Activated effector memory CD4-positive, alpha-beta T cell treated with Interleukin-2 at 50 U/mL for 16 hours (primary cell): ENCODE results near the gene PRRT1B.

Experiments used
- DNase-seq: peaks from one replicate; pipeline ENCODE4 v3.0.0-alpha.2; 2020

Gene PRRT1B

DNA sequence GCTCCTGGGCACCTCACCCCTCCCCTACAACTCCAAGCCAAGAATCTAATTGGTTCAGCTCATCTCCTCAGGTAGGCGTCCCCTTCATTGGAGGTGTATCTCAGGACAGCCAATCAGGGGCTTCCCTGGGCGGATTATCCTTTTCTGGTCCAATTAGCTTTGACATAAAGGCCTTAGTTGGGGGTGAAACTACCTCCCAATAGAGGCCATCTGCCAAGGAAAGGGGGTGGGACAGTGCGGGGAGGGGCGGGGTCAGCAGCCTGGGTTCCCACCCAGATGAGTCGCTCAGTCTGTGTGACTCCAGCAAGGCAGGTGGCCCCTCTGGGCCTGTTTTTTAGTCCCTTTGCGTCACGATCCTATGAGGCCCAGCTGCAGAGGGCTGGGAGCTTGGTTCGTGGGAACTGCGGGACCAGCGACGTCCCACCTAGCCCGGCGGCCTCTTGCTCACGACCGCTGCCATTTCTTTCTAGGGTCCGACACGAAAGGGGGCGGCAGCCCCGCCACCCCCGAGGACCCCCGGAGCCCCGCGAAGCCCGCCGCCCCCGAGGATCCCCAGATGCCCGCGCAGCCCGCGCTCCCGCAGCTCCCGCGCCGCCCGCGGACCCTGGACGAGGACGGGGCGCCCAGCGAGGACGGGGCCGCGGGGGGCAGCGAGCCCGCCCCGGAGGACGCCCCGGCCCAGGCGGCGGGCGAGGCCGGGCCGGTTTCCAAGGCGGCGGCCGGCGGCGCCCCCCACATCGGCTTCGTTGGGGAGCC lies 8.9 kb downstream of the PRRT1B start:
- DNase-seq: no peak

DNA sequence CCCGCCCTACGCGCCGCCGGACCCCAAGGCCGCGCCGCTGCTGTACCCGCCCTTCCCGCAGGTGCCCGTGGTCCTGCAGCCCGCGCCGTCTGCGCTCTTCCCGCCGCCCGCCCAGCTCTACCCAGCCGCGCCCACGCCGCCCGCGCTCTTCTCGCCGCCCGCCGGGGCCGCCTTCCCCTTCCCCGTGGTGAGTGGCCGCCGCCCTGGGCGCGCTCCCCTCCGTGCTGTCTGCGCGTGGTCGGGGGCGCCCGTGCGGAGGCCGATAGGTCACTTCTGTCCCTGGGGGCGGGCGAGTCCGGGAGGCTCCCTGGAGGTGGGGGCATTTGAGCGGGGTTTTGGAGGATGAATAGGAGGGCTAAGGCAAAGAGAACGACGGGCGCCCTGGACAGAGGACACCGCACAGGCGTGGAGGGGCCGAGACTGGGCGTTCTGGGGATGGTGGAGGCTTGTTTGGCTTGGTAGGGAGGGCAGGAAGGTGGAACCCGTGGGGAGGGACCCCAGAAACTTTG lies 9.6 kb downstream of the PRRT1B start:
- DNase-seq: no peak

DNA sequence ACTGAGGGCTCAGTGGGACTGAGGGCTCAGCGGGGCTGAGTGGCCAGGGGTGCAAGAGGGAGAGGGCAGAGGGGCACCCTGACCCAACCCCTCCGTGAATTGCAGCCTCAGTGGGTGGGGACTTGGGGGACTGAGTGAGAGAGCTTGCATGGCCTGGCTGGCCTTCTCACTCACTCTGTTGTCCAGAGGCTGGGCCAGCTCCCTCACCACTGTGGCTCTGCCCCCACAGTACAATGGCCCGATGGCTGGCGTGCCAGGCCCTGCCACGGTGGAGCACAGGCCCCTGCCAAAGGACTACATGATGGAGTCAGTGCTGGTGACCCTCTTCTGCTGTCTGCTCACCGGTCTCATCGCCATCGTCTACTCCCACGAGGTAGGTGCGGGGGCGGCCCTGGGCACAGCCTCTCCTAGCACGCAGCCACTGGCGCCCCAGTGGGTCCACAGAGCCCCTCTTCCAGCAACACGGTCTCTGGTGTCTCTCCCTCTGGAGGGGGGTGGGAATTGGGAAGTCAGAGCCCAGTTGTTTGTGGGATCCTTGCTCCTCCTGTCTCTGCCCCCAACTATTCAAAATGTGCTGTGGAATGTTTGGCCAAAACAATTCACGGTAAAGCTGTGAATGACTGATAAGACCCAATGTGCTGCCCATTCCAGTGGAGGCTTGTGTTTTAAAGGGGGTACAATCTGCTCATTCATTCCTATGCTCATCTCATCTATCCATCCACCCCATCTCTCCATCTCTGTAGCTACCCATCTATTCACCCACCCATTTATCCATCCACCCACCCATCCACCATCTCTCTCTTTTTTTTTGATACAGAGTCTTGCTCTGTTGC lies 10.7 kb downstream of the PRRT1B start:
- DNase-seq: no peak

DNA sequence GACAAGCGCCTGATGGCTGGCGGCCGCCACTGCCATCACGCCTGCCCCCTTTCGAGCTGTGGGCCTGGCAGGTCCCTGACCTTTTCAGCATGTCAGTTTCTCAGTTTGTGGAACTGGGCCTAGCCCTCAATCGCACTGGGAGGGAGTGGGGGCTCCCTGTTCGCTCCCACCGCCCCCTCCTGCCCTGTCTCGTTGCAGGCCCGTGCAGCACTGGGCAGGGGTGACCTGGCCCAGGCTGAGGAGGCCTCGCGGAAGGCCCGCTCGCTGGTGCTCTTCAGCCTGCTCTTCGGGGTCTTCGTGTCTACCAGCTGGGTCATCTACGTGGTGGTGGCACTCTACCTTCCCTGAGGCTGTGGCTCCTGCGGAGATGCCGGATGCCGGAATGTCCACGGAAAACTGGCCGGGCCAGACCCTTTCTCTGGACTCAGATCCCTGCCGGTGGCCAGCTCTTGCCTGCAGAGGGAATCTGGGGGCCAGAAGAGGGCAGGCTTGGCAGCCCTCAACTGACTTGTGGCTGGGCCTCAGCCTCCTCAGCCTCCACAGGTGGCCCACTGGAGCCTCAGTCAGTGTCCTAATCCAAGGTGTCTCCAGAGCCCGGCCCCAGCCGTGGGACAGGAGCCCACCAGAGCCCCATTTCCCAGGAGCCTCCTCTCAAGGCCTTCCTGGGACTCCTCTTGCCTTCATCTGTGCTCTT lies 12.7 kb downstream of the PRRT1B start:
- DNase-seq: no peak

DNA sequence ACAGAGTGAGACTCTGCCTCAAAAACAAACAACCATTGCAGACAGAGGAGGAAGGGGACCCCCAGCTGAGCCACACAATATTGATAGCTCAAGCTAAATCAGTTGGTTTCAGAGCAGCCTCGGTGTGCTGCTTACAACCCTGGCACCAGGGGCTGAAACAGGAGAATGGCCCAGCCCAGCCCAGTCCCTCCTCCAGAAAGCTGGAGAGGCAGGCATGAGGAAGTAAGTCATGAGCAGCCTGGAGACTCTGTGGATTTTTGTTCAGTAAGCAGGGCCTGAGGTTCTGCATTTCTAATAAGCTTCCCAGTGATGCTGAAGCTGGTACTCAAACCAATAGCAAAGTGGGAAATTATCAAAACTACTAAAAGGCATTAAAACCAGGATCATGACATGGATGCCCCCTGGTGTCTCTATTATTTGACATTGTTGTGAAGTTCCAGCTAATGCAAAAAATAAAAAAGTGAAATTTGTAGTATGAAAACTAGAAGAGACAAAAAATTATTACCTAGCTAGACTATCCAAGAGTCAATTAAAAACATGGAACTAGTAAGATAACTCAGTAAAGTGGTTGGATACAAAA lies 14.2 kb downstream of the PRRT1B start:
- DNase-seq: no peak

DNA sequence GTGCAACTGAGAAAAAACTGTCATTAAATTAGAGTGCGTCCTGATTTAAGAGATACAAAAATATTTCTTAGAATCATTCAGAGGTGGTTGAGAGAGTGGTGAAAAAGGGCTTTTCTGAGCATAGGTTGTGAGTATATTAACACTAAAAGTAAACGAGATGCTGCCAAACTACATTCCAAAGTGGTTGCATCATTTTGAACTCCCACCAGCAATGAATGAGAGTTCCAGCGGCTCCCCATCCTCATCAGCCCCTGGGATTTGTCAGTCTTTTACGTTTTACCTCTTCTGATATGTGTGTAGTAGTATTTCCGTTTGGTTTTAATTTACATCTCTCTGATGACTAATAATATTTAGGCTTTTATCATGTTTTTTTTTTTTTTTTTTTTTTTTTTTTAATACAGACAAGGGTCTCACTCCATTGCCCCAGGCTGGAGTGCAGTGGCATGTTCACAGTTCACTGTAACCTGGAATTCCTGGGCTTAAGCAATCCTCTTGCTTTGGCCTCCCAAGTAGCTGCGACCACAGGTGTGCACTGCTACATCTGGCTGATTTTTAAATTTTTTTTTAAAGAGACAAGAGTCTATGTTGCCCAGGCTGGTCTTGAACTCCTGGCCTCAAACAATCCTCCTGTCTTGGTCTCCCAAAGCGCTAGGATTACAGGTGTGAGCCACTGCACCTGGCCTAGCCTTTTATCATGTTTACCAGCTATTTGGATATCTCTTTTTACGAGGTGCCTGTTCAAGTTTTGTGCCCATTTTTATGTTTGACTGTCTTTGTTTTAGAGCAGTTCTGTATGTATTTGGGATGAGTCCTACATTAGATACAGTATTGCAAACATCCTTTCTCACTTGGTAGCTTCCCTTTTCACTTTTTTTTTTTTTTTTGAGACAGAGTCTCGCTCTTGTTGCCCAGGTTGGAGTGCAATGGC lies 17.0 kb downstream of the PRRT1B start:
- DNase-seq: no peak

DNA sequence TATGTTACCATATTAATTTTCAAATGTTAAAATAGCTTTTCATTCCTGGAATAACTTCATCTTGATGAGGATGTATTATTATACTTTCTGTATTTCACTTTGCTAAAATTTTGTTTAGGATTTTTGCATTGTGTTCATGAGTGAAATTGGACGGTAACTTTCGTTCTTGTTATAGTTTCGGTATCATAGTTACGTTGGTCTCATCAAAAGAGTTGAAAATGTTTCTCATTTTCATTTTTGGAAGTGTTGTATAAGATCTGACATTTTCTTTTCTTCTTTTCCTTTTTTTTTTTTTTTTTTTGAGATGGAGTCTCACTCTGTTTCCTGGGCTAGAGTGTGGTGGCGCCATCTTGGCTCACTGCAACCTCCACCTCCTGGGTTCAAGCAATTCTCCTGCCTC lies 20.0 kb downstream of the PRRT1B start:
- DNase-seq: no peak

DNA sequence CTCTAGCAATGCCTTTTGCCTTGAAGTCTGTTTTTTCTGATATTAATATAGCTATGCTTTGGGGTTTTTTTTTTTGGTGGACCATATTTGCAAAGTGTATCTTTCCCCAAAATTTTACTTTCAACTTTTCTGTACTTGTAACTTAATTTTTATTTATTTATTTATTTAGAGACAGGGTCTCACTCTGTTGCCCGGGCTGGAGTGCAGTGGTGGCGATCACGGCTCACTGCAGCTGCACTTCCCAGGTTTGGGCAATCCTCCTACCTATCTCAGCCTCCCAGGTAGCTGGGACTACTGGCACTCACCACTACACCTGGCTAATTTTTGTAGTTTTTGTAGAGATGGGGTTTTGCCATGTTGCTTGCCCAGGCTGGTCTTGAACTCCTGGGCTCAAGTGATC lies 20.8 kb downstream of the PRRT1B start:
- DNase-seq: no peak

DNA sequence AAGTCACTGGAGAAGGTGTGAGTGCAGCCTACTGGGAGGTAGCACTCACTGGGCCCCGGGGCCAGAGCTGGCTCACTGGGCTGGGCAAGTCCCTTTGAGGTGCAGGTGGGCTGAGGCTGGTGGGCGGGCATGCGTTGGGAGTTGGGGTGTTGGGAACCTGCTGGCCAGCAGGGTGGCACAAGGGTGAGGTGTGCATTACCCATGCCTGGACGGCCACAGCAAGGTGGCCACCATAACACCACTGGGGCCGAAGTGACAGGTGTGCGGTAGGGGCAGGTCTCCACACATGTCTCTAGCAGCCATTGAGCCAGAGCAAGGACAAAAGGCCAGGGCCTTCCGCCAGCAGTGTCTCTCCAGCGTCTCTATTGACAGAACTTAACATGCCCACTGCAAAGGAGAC lies 22.6 kb downstream of the PRRT1B start:
- no peak for DNase-seq

DNA sequence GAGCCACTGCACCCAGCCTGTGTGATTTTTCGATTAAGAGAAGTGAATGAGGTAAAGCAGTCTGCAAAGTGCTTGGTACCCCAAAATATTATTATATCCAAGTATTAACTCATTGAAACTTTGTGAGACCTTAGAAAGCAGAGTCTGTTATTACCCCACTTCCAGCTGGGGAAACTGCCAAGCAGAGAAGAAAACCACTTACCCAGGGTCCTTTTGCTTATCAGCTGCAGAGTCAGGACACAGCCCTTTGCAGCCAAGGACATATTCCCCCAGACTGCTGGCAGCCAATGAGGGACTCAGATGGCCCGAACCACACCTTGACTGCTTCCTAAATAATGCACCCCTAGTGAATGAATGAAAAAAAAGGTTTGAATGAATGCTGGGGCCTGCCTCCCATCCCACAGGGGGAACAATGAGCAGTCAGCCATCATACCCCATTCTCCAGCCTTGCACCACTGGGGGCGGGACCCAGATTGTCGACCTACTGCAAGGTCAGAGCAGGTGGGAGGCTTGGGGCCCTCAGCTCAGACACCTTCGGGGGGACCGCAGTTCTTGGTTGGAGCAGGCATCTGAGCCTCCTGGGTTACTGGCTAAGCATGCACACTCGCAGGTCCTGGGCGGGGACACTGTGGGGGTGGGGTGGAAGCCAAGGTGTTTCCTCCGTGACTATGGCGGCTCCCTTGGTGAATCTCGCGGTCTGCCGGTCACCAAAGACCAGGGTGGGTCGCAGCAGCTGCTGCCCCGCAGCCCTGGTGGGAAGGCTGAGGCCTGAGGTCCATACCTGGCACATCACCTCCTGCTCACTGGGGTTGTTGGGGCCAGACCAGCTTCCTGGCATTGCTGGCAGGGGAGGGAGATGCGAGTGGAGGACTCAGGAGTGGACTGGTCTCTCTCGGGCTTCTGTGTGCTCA lies 29.7 kb downstream of the PRRT1B start:
- no peak for DNase-seq

DNA sequence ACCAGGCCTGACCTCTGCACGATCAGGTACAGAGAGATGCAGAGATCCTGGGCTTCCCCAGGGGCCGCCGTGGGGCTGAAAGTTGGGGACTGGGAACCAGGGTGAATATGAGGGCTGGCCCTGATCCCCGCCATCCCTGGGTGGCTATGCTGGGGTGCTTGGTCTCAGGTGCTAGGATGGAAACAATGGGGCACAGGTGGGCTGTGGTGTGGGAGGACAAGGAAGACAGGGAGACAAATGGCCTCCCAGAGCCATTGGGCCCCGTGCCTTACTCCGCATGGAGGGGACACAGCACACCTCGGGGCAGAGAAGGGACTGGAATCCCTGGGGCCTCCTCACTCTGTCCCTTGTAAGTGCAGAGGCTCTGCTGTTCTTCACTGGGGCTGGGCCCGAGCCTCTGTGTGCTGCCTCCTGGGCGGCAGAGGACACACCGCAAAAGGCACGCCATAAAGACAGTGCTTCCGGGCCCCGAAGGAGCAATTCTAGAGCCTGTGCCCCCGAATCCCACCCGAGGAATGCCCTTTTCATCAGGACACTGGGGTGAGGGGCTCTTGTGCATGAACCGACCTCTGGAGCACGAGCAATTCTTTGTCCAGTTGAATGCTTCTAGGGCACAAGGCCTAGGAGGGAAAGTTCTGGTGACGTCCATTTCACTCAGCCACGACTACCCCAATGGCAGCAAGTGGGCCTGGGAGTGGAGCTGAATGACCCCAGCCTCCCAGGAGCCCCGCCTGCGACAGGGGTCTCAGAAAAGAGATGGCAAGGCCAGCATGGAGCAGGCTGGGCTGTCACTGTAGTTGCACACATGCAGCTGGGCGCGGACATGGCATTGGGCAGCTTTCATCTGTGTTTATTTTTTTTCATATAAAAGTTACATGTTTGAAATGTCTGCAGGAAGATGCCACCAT lies 30.9 kb downstream of the PRRT1B start:
- DNase-seq: no peak

DNA sequence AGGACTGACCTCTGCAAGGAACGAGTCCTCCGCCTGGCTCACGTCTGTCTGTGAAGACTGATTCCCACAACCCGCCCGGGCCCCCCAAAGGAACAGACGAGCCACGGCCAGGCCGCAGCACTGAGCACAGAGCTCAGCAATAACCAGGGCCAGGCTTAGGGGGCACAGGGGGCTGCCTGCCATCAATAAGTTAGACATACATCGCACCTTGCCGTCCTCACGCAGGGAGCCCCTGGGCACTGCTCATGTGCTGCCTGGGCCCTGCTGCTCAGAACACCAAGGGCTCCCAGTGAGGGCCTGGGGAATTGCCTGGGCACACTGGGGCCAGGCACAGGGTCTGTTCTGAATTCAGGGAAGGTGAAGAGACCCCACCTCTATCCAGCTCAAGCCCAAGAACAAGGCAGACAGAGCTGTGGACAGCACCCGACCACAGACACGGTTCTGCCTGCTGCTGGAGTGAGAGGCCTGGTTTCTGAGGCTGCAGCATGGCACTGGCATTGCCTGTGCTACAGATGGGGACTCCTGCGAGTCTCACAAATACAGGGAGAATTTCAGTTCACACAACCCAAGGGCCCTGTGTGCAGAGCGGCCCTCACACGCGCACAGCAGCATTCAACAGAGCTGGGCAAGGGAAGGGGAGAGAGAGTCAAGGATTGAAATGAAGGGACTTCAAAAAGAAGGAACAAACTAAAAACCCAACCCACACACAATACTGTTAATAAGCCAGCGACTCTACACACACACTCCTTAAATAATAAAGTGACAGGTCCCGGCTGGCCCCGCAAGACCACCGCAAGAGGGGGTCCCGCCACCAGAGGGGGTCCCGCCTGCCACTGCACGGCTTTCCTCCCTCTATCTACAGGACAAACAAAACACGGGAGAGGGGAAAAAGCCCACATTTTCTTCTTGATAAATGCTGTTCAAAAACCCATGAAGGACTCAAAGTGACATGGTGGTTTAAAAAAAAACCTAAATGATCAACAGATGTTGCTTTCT lies 32.0 kb downstream of the PRRT1B start:
- no peak for DNase-seq

DNA sequence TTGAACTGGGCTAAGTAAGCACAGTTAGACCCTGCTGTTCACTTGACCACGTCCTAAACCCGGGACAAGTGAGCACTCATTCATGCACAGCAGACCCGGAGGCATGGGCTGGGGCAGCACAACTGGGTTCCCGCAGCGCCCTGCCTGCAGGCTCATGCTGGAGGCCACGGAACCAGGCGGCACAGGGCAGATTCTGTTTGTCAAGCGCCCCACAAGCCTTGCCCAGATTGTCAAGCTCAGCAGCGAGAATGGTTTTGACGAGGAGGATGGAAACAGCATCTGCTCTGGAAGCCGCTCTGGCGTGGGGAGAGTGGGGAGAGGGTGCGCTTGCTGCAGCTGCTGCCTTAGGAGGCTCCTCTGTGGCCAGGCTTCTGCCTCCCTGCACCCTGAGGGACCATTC lies 32.7 kb downstream of the PRRT1B start:
- DNase-seq: no peak

DNA sequence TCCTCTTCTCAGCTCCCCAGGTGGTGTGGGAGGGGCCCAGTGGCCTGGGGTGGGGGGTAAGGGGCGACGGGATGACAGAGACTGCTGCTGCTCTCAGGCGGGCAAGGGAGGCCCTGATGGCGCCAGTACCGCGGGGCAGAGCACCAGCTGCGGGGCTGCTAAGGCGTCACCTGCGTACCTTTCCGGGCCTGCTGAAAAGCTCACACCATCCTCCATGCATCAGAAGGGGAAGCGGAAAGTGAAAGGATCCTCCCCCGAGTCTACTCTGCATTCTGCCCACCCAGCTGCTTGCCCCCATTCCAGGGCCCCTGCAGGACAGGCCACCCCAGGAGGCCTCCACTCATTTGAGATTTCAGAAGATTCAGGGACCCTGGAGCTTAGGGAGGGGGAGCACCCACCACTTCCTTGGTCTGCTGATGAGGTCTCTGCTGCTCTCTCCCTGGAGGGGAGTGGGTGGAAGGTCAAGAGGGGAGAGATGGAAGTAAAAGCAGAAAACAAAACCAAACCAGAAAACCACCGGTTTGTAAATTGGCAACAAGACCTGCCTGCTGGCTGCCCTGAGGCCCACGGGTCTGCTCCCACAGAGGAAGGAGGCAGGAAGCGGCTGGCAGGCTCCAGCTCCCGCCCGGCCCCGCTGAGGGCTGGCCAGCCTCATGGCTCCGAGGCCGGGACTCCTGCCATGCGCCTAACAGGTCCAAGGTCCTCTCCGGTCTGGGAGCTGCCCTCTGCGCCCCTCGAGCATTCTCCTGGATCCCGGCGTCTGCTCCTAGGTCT lies 33.6 kb downstream of the PRRT1B start:
- DNase-seq: peak; percentile 43

DNA sequence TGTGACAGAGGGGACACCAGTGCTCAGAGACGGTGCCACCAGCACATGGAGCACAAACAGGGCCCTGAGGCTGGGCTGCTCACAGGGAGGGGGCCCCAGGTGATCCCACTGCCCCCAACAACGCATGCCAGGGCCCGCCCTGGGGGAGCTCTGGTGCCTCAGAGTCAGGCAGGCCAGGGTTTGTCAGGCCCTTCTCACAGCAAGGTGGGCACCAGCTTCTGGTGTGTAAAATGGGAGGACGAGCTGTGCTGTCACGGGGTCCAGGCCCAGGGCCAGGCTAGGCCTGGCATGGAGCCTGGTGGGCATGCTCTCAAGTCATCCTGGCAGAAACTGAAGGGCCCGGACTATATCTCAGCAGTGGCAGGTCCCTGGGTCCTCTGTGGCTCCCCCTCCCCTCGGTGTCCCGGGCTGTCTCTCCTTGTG lies 34.5 kb downstream of the PRRT1B start:
- no peak for DNase-seq

DNA sequence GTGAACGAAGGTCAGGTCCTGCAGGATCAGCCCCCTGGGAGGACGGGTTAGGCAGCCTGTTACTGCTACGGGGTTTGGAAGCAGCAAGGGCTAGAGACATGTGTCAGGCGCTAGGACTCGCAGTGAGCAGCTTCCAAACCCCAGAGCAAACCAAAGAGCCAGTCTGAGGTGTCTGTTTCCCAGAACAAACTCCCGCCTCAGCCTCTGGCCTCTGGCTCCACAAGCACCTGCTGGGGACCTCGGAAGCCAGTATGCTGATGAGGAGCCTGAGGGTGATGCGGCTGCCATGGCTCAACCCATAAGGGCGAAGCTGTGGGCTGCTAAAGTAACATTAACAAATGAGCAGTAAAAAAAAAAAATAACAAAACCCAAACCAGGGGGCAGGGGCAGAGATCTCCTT lies 35.0 kb downstream of the PRRT1B start:
- DNase-seq: no peak

DNA sequence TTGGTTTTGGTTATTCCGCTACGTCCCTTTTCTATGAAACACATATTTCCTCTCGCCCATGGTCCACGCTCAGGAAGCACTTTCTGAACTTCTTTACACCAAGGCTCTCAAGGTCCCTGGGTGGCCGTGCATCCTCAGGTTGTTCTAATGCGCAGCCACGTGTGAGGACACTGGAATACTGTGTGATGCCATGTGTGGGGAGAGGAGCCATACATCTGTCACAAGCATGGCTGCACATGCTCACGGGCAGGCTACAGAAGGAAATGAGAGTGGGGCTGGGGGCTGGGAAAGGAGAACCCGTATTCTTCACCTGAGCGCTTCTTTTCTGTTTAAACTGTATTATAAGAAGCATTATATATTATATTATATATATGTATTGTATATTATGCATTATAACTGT lies 36.7 kb downstream of the PRRT1B start:
- no peak for DNase-seq
